IPS DF 6.9 (cell line): ENCODE results near the gene PRDM10.

Experiments
- DNase-seq: peaks from one replicate; pipeline ENCODE4 v3.0.0-alpha.2; 2013; ENCODE audit warnings: low read depth, low spot score
- H3K27ac ChIP-seq: one replicate; pipeline ENCODE4 v1.5.1; 2013; ENCODE audit warnings: low read length, control low read depth
- H3K27me3 ChIP-seq: 2 replicates; pipeline ENCODE4 v1.6.1; 2013; ENCODE audit warnings: mild to moderate bottlenecking, low read length; ENCODE audit not compliant: control insufficient read depth, insufficient read depth
- H3K36me3 ChIP-seq: 2 replicates; pipeline ENCODE4 v1.6.1; 2013; ENCODE audit warnings: low read length; ENCODE audit not compliant: control insufficient read depth, insufficient read depth
- H3K4me1 ChIP-seq: 2 replicates; pipeline ENCODE4 v1.6.1; 2013; ENCODE audit warnings: low read length; ENCODE audit not compliant: control insufficient read depth, insufficient read depth
- H3K4me3 ChIP-seq: 2 replicates; pipeline ENCODE4 v1.5.1; 2013; ENCODE audit warnings: mild to moderate bottlenecking, low read length
- H3K9me3 ChIP-seq: 2 replicates; pipeline ENCODE4 v1.6.1; 2013; ENCODE audit warnings: low read length, inconsistent platforms; ENCODE audit not compliant: control insufficient read depth, insufficient read depth
- WGBS: extraction: QIAGEN DNeasy Blood & Tissue Kit; methylation state at CpG from one replicate; pipeline ENCODE4 v1.1.7; 2013; ENCODE audit warnings: mixed read lengths, missing lambda C conversion rate; ENCODE audit not compliant: insufficient read length, insufficient coverage; 5-methylcytosine and 5-hydroxymethylcytosine counted together

PRDM10 gene

DNA sequence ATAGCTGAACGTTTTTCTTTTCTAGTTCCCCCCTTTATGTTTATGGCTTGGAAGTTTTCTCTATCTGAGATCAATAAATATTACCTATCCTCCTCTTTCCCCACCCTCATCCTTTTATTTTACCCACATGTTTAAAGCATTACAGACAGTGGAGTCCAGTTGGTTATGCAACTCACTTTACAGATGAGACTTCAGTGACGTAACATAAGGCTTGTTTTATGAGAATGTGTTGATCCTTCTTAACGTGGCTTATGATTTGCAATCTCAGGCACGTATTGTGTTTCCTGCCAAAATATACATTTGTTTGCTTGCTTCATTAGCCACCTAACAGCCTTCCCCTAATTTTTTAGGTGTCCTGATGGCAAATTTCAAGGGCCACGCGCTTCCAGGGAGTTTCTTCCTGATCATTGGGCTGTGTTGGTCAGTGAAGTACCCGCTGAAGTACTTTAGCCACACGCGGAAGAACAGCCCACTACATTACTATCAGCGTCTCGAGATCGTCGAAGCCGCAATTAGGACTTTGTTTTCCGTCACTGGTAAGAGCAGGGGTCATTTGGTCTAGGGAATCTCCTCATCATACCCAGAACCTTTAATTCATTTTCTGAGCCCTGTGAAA lies 150.4 kb downstream of the PRDM10 start:
- DNase-seq = no peak
- WGBS = no CpG with 5 or more reads among the region's 15 CpGs
- H3K27me3 ChIP-seq = no peaks in the 10 kb centered on the region
- no peaks in the 10 kb centered on the region for H3K9me3 ChIP-seq
- no peaks in the 10 kb centered on the region for H3K36me3 ChIP-seq
- H3K4me3 ChIP-seq = no peak overlapping the region
- H3K27ac ChIP-seq = no peak overlapping the region
- no peaks in the 10 kb centered on the region for H3K4me1 ChIP-seq
